Peyer's patch (tissue), 4 donors: ENCODE data around the gene CDK17. TPM values are rescaled to one million over a fixed set of nuclear protein-coding genes. Genes with fewer than 3 reads are reported as not detected.
A peak's percentile ranks its signal among the peaks of the same experiment; 100 is the strongest.
"Not testable (repeated sequence)": the region's sequence is repeated elsewhere in the genome, so short reads cannot be mapped to it uniquely, and the experiment has no call there.

Source experiments
- DNase-seq, 3 donors: peaks; one replicate each; pipeline ENCODE4 v3.0.0-alpha.2; 2017 to 2019
- H3K27ac ChIP-seq, 4 donors: fragments of 200-600 bp; sonication (generic); one replicate each; pipeline ENCODE4 v1.5.1; 2016 to 2019
- H3K27me3 ChIP-seq, 2 donors: fragments of 200-600 bp; sonication (generic); one replicate each; pipeline ENCODE4 v1.5.1; 2019
- H3K36me3 ChIP-seq, 3 donors: fragments of 200-600 bp; sonication (generic); one replicate each; pipeline ENCODE4 v1.5.1; 2016 to 2019
- H3K4me1 ChIP-seq, 4 donors: fragments of 200-600 bp; sonication (generic); one replicate each; pipeline ENCODE4 v1.5.1; 2016 to 2019
- H3K4me3 ChIP-seq, 4 donors: fragments of 200-600 bp; sonication (generic); 1 replicate in 3 of 4; 2 replicates in 1 of 4; pipeline ENCODE4 v1.5.1; 2016 to 2019; ENCODE audit warnings: mild to moderate bottlenecking in 1 of 4
- H3K9me3 ChIP-seq, 4 donors: fragments of 200-600 bp; sonication (generic); one replicate each; pipeline ENCODE4 v1.5.1; 2016 to 2019; ENCODE audit warnings: mild to moderate bottlenecking in 1 of 4
- POLR2A ChIP-seq, 2 donors: fragments of 450-650 bp; IDR thresholded peaks; one replicate each; pipeline ENCODE4 v1.5.1; 2017; ENCODE audit warnings: antibody characterized with exemption in 2 of 2, mild to moderate bottlenecking in 2 of 2, moderate library complexity in 2 of 2
- total RNA-seq, 4 donors: library from RNA; depleted of rRNA; stranded (reverse); fragments of >200 nt; gene quantifications; one replicate each; pipeline ENCODE4 v1.1.0, GENCODE V29; 2016
- TF ChIP-seq, protein P1 (sequence below), 6 experiments: fragments of 450-650 bp in 4 of 6; fragments of 200-600 bp in 2 of 6; sonication (generic) in 1 of 6; IDR thresholded peaks; one replicate each; pipeline ENCODE4 v1.5.1; 2017 to 2019; ENCODE audit warnings: antibody characterized with exemption in 6 of 6, mild to moderate bottlenecking in 3 of 6, moderate library complexity in 1 of 6

The CDK17 gene
- total RNA-seq, 4 donors from 2014 or later: 41.2 to 126 (median 45.7) TPM

DNA sequence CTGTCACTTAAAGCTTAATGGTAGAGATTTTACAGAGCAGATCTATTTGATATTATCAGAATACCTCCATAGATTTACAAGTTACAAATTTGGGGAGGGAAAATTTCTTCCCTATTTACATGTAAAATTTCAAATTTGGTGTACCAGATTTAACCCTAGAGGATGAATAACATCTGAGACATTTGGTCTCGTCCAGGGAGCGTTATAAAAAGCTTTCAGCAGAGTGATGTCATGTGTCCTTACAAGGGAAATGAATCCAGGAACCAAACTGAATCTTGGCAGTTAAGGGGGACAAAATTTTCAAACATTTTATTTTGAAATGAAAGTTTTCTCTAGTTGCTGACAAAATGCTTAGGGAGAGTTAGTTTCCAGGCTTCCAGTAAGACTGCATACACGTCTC, 4.5 kb upstream of the CDK17 start:
- Histone ChIP-seq H3K36me3 (no peaks in the 10 kb centered on the region), H3K27ac (no peak overlapping the region), H3K27me3 (no peaks in the 10 kb centered on the region), H3K4me3 (no peak overlapping the region), H3K9me3 (no peaks in the 10 kb centered on the region), H3K4me1 (no peaks in the 10 kb centered on the region)
- TF ChIP-seq, protein P1, sequence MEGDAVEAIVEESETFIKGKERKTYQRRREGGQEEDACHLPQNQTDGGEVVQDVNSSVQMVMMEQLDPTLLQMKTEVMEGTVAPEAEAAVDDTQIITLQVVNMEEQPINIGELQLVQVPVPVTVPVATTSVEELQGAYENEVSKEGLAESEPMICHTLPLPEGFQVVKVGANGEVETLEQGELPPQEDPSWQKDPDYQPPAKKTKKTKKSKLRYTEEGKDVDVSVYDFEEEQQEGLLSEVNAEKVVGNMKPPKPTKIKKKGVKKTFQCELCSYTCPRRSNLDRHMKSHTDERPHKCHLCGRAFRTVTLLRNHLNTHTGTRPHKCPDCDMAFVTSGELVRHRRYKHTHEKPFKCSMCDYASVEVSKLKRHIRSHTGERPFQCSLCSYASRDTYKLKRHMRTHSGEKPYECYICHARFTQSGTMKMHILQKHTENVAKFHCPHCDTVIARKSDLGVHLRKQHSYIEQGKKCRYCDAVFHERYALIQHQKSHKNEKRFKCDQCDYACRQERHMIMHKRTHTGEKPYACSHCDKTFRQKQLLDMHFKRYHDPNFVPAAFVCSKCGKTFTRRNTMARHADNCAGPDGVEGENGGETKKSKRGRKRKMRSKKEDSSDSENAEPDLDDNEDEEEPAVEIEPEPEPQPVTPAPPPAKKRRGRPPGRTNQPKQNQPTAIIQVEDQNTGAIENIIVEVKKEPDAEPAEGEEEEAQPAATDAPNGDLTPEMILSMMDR (IDR thresholded peaks at IDR 0.05): no peak
- no peak for TF ChIP-seq POLR2A (IDR thresholded peaks at IDR 0.05)
- DNase-seq: no peak

DNA sequence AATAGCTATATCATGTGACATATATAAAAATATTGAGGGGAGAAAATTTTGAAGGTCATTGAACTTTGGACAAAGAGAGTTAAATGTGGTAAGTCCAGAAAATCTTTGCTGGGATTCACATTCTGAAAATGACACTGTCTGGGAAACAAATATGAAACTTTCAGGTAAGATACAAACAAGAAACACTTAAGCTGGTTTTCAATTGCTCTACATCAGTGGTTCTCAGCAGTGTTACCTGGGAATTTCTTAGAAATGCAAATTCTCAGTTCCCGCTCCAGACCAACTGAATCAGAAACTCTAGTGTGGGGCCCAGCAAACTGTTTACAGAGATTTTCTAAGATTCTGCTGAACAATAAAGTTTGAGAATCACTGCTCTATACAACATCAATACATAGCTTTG, 3.6 kb upstream of the CDK17 start:
- no peak overlapping the region for H3K4me3 ChIP-seq
- H3K27ac ChIP-seq: no peak overlapping the region
- H3K27me3 ChIP-seq: no peaks in the 10 kb centered on the region
- no peak for DNase-seq
- no peaks in the 10 kb centered on the region for H3K9me3 ChIP-seq
- H3K4me1 ChIP-seq: no peaks in the 10 kb centered on the region
- TF ChIP-seq POLR2A (IDR thresholded peaks at IDR 0.05): no peak
- TF ChIP-seq, protein P1 (IDR thresholded peaks at IDR 0.05): no peak
- H3K36me3 ChIP-seq: no peaks in the 10 kb centered on the region

- DNase-seq, H3K4me1 ChIP-seq, H3K36me3 ChIP-seq, H3K27me3 ChIP-seq, H3K27ac ChIP-seq, H3K9me3 ChIP-seq, H3K4me3 ChIP-seq: not testable (repeated sequence)
Measured at GRCh38 chr12:96402522-96402921, 2.3 kb upstream of the CDK17 start.

DNA sequence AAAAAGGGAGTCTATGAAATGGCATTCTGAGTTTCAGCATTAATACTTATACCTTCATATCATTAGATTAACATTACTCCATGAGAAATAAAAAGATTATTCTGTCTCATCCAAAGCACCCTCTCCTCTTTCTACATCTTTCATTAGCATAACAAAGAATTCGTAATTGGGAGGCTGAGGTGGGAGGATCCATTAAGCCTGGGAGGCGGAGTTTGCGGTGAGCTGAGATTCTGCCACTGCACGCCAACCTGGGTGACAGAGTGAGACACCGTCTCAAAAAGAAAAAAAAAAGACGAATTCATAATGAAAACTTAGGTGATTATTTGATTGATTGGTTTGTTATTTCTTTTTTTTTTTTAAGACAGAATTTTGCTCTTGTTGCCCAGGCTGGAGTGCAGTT, 1.8 kb upstream of the CDK17 start:
- Histone ChIP-seq H3K4me3 (no peak overlapping the region), H3K9me3 (no peaks in the 10 kb centered on the region), H3K27ac (peak overlapping the region in 3 of 4 donors; percentile 94 to 98 (median 98)), H3K4me1 (peaks cover 0 to 7% (median 0%) of the 10 kb centered on the region in 4 donors), H3K36me3 (no peaks in the 10 kb centered on the region), H3K27me3 (no peaks in the 10 kb centered on the region)
- no peak for TF ChIP-seq POLR2A (IDR thresholded peaks at IDR 0.05)
- TF ChIP-seq, protein P1 (IDR thresholded peaks at IDR 0.05): no peak
- DNase-seq: no peak

DNA sequence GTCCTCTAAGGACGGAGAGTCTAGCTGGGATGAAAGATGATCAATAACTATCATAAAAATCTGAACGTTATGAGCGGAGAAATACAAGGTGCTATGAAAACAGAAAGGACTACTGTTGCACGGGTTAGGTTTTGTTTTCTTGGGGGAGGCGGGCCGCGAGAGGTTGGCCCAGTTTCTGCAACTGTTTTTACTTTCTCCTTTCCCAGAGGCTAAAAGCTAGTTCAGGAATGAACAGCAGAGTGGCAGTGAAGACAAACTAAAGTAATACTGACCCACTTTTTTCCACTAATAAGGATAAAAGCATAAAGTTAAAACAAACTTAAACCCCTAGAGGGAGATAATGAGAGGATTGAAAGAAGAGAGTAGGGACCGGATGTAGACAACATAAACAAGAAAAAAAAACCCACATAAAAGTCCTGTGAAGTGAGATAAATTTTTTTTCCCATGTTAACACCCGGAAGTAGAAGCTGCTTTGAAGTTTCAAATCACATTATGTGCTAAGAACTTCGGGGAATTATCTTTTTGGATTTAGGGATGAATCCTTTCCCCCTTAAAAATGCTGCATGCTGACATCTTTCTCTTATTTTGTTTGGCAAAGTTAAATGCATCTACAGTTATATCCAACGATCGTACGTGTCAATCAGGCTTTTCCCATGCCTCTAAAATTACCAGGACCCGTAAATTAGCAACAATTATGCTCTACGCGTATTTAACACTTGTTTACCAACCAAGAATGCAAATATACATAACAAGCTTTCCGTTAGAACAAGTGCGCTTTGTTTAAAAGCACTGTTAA, 1.0 kb upstream of the CDK17 start:
- peak in 1 of 3 donors; percentile 44 for DNase-seq
- Histone ChIP-seq H3K27ac (peak overlapping the region; percentile 94 to 99 (median 98)), H3K4me1 (peaks cover 0 to 7% (median 0%) of the 10 kb centered on the region in 4 donors), H3K27me3 (no peaks in the 10 kb centered on the region), H3K36me3 (no peaks in the 10 kb centered on the region), H3K4me3 (peak overlapping the region; percentile 83 to 95 (median 92)), H3K9me3 (no peaks in the 10 kb centered on the region)
- TF ChIP-seq POLR2A (IDR thresholded peaks at IDR 0.05): no peak
- TF ChIP-seq, protein P1 (IDR thresholded peaks at IDR 0.05): peak; percentile 26 to 66 (median 46)

- H3K36me3 ChIP-seq: no peaks in the 10 kb centered on the region
- H3K27me3 ChIP-seq: no peaks in the 10 kb centered on the region
- H3K4me1 ChIP-seq: peaks cover 0 to 7% (median 0%) of the 10 kb centered on the region in 4 donors
- H3K9me3 ChIP-seq: no peaks in the 10 kb centered on the region
- peak overlapping the region; percentile 83 to 95 (median 92) for H3K4me3 ChIP-seq
- DNase-seq: no peak
- no peak for TF ChIP-seq POLR2A (IDR thresholded peaks at IDR 0.05)
- TF ChIP-seq, protein P1 (IDR thresholded peaks at IDR 0.05): no peak
- peak overlapping the region; percentile 94 to 99 (median 98) for H3K27ac ChIP-seq
Measured at GRCh38 chr12:96400631-96401075, 414 bp upstream of the CDK17 start.
